ENCODE measurements around the gene ZNF563.

GRCh38 chr19:12284226-12284625 lies 49.2 kb downstream of the ZNF563 start:
- TF ChIP-seq CTCF (IDR thresholded peaks at IDR 0.05): no peak
- no peak for TF ChIP-seq POLR2A (IDR thresholded peaks at IDR 0.05)
- no peak for TF ChIP-seq EP300 (IDR thresholded peaks at IDR 0.05)

Measured in ovary (tissue), 3 donors.